Coronary artery (tissue), 2 donors: Measurements from ENCODE around the gene THOC7.

ENCODE experiments used
- DNase-seq: peaks from one replicate; pipeline ENCODE4 v3.0.0-alpha.2; 2017; ENCODE audit warnings: low spot score
- H3K27ac ChIP-seq, 2 donors: fragments of 200-600 bp; sonication (generic); one replicate each; pipeline ENCODE4 v1.5.1; 2016 to 2019
- H3K4me3 ChIP-seq: fragments of 200-600 bp; sonication (generic); 2 replicates; pipeline ENCODE4 v1.5.1; 2016; ENCODE audit warnings: mild to moderate bottlenecking, moderate library complexity
- CTCF ChIP-seq: fragments of 200-600 bp; sonication (generic); IDR thresholded peaks from one replicate; pipeline ENCODE4 v1.5.1; 2019; ENCODE audit warnings: antibody characterized with exemption

Gene THOC7

GRCh38 chr3:63863150-63864007 lies at the start of gene THOC7, which contains the start of gene ATXN7:
TSS of gene THOC7 (minus strand) at chr3:63863805. CDS start at chr3:63863790, 15 bp downstream.
TSS of gene ATXN7 (plus strand) at chr3:63863867. CDS start at chr3:63912599, 48,732 bp downstream.
- Histone ChIP-seq H3K27ac (peak within 1 kb of the TSS; percentile 82 to 87), H3K4me3 (peak within 1 kb of the TSS; percentile 88)
- DNase-seq, result peak; percentile 86
- no peak for TF ChIP-seq CTCF

- peak; percentile 88 for DNase-seq
- no peak for TF ChIP-seq CTCF
- H3K27ac ChIP-seq, result peak overlapping the region; percentile 97 to 100
These were observed 49.4 kb upstream of the THOC7 start for GRCh38 chr3:63912768-63913588.

GRCh38 chr3:63911873-63912767 lies 48.5 kb upstream of the THOC7 start, which contains the start of gene SCAANT1:
TSS of gene SCAANT1 (minus strand) at chr3:63912383.
- no peak for TF ChIP-seq CTCF
- peak within 1 kb of the TSS; percentile 74 for H3K4me3 ChIP-seq
- H3K27ac ChIP-seq, result peak within 1 kb of the TSS; percentile 97 to 100
- peak; percentile 96 for DNase-seq

More at GRCh38 chr3:63912768-63913588, 49.4 kb upstream of the THOC7 start:
- H3K4me3 ChIP-seq, result peak overlapping the region; percentile 74

- Histone ChIP-seq H3K27ac (peak overlapping the region; percentile 97 to 100), H3K4me3 (peak overlapping the region; percentile 74)
- TF ChIP-seq CTCF, result no peak
- DNase-seq, result no peak
These were observed 47.9 kb upstream of the THOC7 start for GRCh38 chr3:63911509-63911872.

GRCh38 chr3:63910891-63911290 lies 47.3 kb upstream of the THOC7 start:
- H3K4me3 ChIP-seq, result no peak overlapping the region
- no peak for DNase-seq
- H3K27ac ChIP-seq, result peak overlapping the region in 1 of 2 donors; percentile 97
- TF ChIP-seq CTCF, result no peak

GRCh38 chr3:63910001-63910400 lies 46.4 kb upstream of the THOC7 start:
- Histone ChIP-seq H3K4me3 (no peak overlapping the region), H3K27ac (no peak overlapping the region)
- no peak for TF ChIP-seq CTCF
- DNase-seq, result no peak
